ENCODE measurements around the gene FAM124A. TPM values are rescaled to one million over a fixed set of nuclear protein-coding genes. Genes with fewer than 3 reads are reported as not detected.

The FAM124A gene
- total RNA-seq, 1 experiment from 2014 or later: 1.1 TPM

GRCh38 chr13:51218626-51219025 is 3.6 kb upstream of the FAM124A start:
- CTCF ChIA-PET: no interaction called here
- BruUV-seq (replicated peaks): no TSS peak

GRCh38 chr13:51220706-51221105 is 1.5 kb upstream of the FAM124A start:
- H3K27ac ChIP-seq (ENCODE audit: low read length): no peak overlapping the region
- H3K9me3 ChIP-seq (ENCODE audit: control insufficient read depth, insufficient read depth, low read depth, low read length): no peaks in the 10 kb centered on the region
- TF ChIP-seq POLR2AphosphoS5 (IDR thresholded peaks at IDR 0.05; ENCODE audit: low read depth, low read length) (no peak), SIN3A (IDR thresholded peaks at IDR 0.05; ENCODE audit: borderline replicate concordance, insufficient read depth, low read depth, low read length) (no peak), REST (IDR thresholded peaks at IDR 0.05; ENCODE audit: insufficient read depth in 1 of 2, low read depth in 2 of 2, low read length in 1 of 2) (no peak), TCF7L2 (IDR thresholded peaks at IDR 0.05; ENCODE audit: low read depth, low read length) (no peak), CTCF (IDR thresholded peaks at IDR 0.05) (no peak)
- no TSS peak for BruUV-seq (replicated peaks)
- intact Hi-C loops (cut with micrococcal nuclease; ENCODE audit: unreplicated experiment) (no loop called here), in situ Hi-C loops (cut with HindIII; ENCODE audit: low pct_unique_long_range_greater_than_20kb, low sequenced_read_pairs) (no loop called here)
- ATAC-seq (no peak), DNase-seq (ENCODE audit: low read depth, low spot score) (no peak)
- no peaks in the 10 kb centered on the region for H3K4me1 ChIP-seq (ENCODE audit: control insufficient read depth, insufficient read depth, low read length)
- H3K4me3 ChIP-seq (ENCODE audit: low read depth in 2 of 2, low read length in 2 of 2): no peak overlapping the region
- peaks cover 5% of the 10 kb centered on the region; the same call in 1 of the 2 replicates for H3K27me3 ChIP-seq (ENCODE audit: control insufficient read depth, insufficient read depth, low read length)
- no peaks in the 10 kb centered on the region for H3K36me3 ChIP-seq (ENCODE audit: control insufficient read depth, insufficient read depth, low read length)
- ChIA-PET CTCF (no interaction called here), POLR2A (no interaction called here)

More at GRCh38 chr13:51218626-51219025, 3.6 kb upstream of the FAM124A start:
- no peak for ATAC-seq
- H3K4me1 ChIP-seq (ENCODE audit: control insufficient read depth, insufficient read depth, low read length): no peaks in the 10 kb centered on the region
- no peak overlapping the region for H3K27ac ChIP-seq (ENCODE audit: low read length)
- H3K4me3 ChIP-seq (ENCODE audit: low read depth in 2 of 2, low read length in 2 of 2): no peak overlapping the region
- no peaks in the 10 kb centered on the region for H3K36me3 ChIP-seq (ENCODE audit: control insufficient read depth, insufficient read depth, low read length)
- POLR2A ChIA-PET: no interaction called here
- no peaks in the 10 kb centered on the region for H3K9me3 ChIP-seq (ENCODE audit: control insufficient read depth, insufficient read depth, low read depth, low read length)
- no peak for DNase-seq (ENCODE audit: low read depth, low spot score)
- intact Hi-C loops (cut with micrococcal nuclease; ENCODE audit: unreplicated experiment) (no loop called here), in situ Hi-C loops (cut with HindIII; ENCODE audit: low pct_unique_long_range_greater_than_20kb, low sequenced_read_pairs) (no loop called here)
- peaks cover 7% of the 10 kb centered on the region for H3K27me3 ChIP-seq (ENCODE audit: control insufficient read depth, insufficient read depth, low read length)
- TF ChIP-seq POLR2AphosphoS5 (IDR thresholded peaks at IDR 0.05; ENCODE audit: low read depth, low read length): no peak

- peaks cover 5% of the 10 kb centered on the region; the same call in 1 of the 2 replicates for H3K27me3 ChIP-seq (ENCODE audit: control insufficient read depth, insufficient read depth, low read length)
These were observed 1.1 kb upstream of the FAM124A start for GRCh38 chr13:51221108-51221507.

More at GRCh38 chr13:51221108-51221507, 1.1 kb upstream of the FAM124A start:
- BruUV-seq (replicated peaks): no TSS peak
- Histone ChIP-seq H3K4me1 (ENCODE audit: control insufficient read depth, insufficient read depth, low read length) (no peaks in the 10 kb centered on the region), H3K9me3 (ENCODE audit: control insufficient read depth, insufficient read depth, low read depth, low read length) (no peaks in the 10 kb centered on the region), H3K36me3 (ENCODE audit: control insufficient read depth, insufficient read depth, low read length) (no peaks in the 10 kb centered on the region), H3K27ac (ENCODE audit: low read length) (no peak overlapping the region), H3K4me3 (ENCODE audit: low read depth in 2 of 2, low read length in 2 of 2) (no peak overlapping the region)
- ATAC-seq (no peak), DNase-seq (ENCODE audit: low read depth, low spot score) (no peak)
- CTCF ChIA-PET: no interaction called here
- intact Hi-C loops (cut with micrococcal nuclease; ENCODE audit: unreplicated experiment) (no loop called here), in situ Hi-C loops (cut with HindIII; ENCODE audit: low pct_unique_long_range_greater_than_20kb, low sequenced_read_pairs) (no loop called here)
- TF ChIP-seq TCF7L2 (IDR thresholded peaks at IDR 0.05; ENCODE audit: low read depth, low read length): no peak
- TF ChIP-seq SIN3A (IDR thresholded peaks at IDR 0.05; ENCODE audit: borderline replicate concordance, insufficient read depth, low read depth, low read length): no peak
- no peak for TF ChIP-seq CTCF (IDR thresholded peaks at IDR 0.05)
- no peak for TF ChIP-seq POLR2AphosphoS5 (IDR thresholded peaks at IDR 0.05; ENCODE audit: low read depth, low read length)
- TF ChIP-seq REST (IDR thresholded peaks at IDR 0.05; ENCODE audit: insufficient read depth in 1 of 2, low read depth in 2 of 2, low read length in 1 of 2): no peak
- POLR2A ChIA-PET: no interaction called here

All from Panc1 (cell line).